ENCODE results near the gene KCNH3.

- TF ChIP-seq CTCF (IDR thresholded peaks at IDR 0.05) = no peak
- TF ChIP-seq POLR2A (IDR thresholded peaks at IDR 0.05) = no peak
These were observed 11.9 kb downstream of the KCNH3 start for GRCh38 chr12:49550693-49551252.

Data from thyroid gland (tissue), 4 donors.